OCI-LY7 (cell line): Measurements from ENCODE around the gene NFYC. TPM values are rescaled to one million over a fixed set of nuclear protein-coding genes. Genes with fewer than 3 reads are reported as not detected.

Experiments used
- BruUV-seq: library from RNA; stranded (reverse); fragments of 400-500 nt; replicated peaks from 2 replicates; lab custom pipeline; 2021; lab: Mats Ljungman, UMichigan
- CTCF ChIA-PET: fragments of 300-600 bp; sonication (Branson Sonifier 250); formaldehyde crosslinking; loops from one replicate; lab custom pipeline; 2022; ENCODE audit warnings: antibody characterized with exemption; ENCODE audit not compliant: unreplicated experiment; lab: Charles Lee
- POLR2A ChIA-PET: fragments of 300-600 bp; sonication (Branson Sonifier 250); formaldehyde crosslinking; loops from one replicate; lab custom pipeline; 2022; ENCODE audit warnings: antibody characterized with exemption; lab: Charles Lee
- DNase-seq: peaks from one replicate; pipeline ENCODE4 v3.0.0-alpha.2; 2015; ENCODE audit warnings: low spot score
- H2AFZ ChIP-seq: fragments of 200-600 bp; sonication (generic), shearing (Covaris generic); 2 replicates; pipeline ENCODE4 v1.6.1; 2014; ENCODE audit warnings: mild to moderate bottlenecking, antibody characterized with exemption, low read length, moderate library complexity
- H3K27ac ChIP-seq: fragments of 200-600 bp; sonication (generic); 2 replicates; pipeline ENCODE4 v1.5.1; 2014; ENCODE audit warnings: mixed run types, low read depth, mild to moderate bottlenecking, moderate library complexity, low read length, inconsistent platforms; ENCODE audit not compliant: poor library complexity, severe bottlenecking
- H3K36me3 ChIP-seq: fragments of 200-600 bp; sonication (generic); 2 replicates; pipeline ENCODE4 v1.6.1; 2014; ENCODE audit warnings: mild to moderate bottlenecking, antibody characterized with exemption, low read length, moderate library complexity, mixed read lengths; ENCODE audit not compliant: insufficient read depth
- H3K4me1 ChIP-seq: fragments of 200-600 bp; sonication (generic); 2 replicates; pipeline ENCODE4 v1.5.1; 2014; ENCODE audit warnings: mild to moderate bottlenecking, low read length; ENCODE audit not compliant: insufficient read depth, poor library complexity, severe bottlenecking
- H3K4me2 ChIP-seq: fragments of 200-600 bp; sonication (generic); 2 replicates; pipeline ENCODE4 v1.6.1; 2014; ENCODE audit warnings: mild to moderate bottlenecking, low read length
- H3K4me3 ChIP-seq: fragments of 200-600 bp; sonication (generic); 2 replicates; pipeline ENCODE4 v1.5.1; 2014; ENCODE audit warnings: mild to moderate bottlenecking, low read depth, low read length; ENCODE audit not compliant: poor library complexity, severe bottlenecking
- H3K79me2 ChIP-seq: fragments of 200-600 bp; sonication (generic); 2 replicates; pipeline ENCODE4 v1.6.1; 2016; ENCODE audit warnings: low read depth, mild to moderate bottlenecking, low read length, moderate library complexity, mixed read lengths; ENCODE audit not compliant: insufficient read depth
- H3K9me2 ChIP-seq: fragments of 200-600 bp; sonication (generic); 2 replicates; pipeline ENCODE4 v1.6.1; 2016; ENCODE audit warnings: mild to moderate bottlenecking, low read length, mixed read lengths; ENCODE audit not compliant: insufficient read depth
- H3K9me3 ChIP-seq: fragments of 200-600 bp; sonication (generic); 2 replicates; pipeline ENCODE4 v1.6.1; 2014; ENCODE audit warnings: mild to moderate bottlenecking, mixed run types, low read length, mixed read lengths
- H4K20me1 ChIP-seq: fragments of 200-600 bp; sonication (generic); 2 replicates; pipeline ENCODE4 v1.6.1; 2014; ENCODE audit warnings: mild to moderate bottlenecking, antibody characterized with exemption, low read length, moderate library complexity, mixed read lengths; ENCODE audit not compliant: insufficient read depth
- CTCF ChIP-seq: fragments of 200-600 bp; sonication (generic); conservative IDR thresholded peaks from 2 replicates; pipeline ENCODE4 v1.5.1; 2014; ENCODE audit warnings: mild to moderate bottlenecking, antibody characterized with exemption, low read length, moderate library complexity, mixed read lengths
- EZH2phosphoT487 ChIP-seq: fragments of 200-600 bp; sonication (generic); IDR thresholded peaks from 2 replicates; pipeline ENCODE4 v1.6.1; 2018; ENCODE audit warnings: low read depth, borderline replicate concordance, mild to moderate bottlenecking, mixed run types, antibody characterized with exemption, low read length, moderate library complexity, mixed read lengths
- intact Hi-C: fragments of 100-400 bp; cut with micrococcal nuclease; formaldehyde crosslinking; loops from one replicate; pipeline ENCODE4 v1.10.0; 2022; ENCODE audit not compliant: unreplicated experiment
- total RNA-seq, 2 experiments: library from RNA; depleted of rRNA in 1 of 2; stranded (reverse); fragments of >200 nt in 1 of 2; shearing (Covaris generic) in 1 of 2; gene quantifications; 2 replicates each; pipeline ENCODE4 v1.2.3, GENCODE V29; 2014 to 2022

Gene NFYC
- total RNA-seq, 2 experiments from 2014 or later = 39.1 to 71.0 TPM

GRCh38 chr1:40646315-40646714 lies 45.2 kb upstream of the NFYC start:
- POLR2A ChIA-PET = no interaction called here
- intact Hi-C loops = no loop called here

DNA sequence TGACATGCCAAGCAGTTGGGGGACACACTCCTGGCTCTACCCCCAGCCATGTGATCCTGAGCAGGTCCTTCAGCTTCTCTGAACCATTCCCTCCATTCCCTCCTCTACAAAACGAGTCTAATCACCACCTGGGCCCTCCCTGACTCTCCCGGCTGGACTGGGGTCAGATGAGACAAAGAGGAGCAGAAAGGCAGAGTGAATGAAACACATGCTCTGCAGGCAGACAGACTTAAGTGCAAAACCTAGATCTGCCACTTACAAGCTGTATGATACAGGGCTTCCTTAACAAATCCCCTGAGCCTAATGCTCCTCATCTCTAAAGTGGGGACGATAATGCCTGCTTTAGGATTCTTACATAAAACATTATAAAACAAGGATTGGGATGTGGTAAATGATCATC lies 43.3 kb upstream of the NFYC start:
- CTCF ChIA-PET = no interaction called here
- Histone ChIP-seq H3K79me2 (no peaks in the 10 kb centered on the region), H3K9me3 (no peaks in the 10 kb centered on the region), H3K4me3 (no peak overlapping the region), H3K27ac (no peak overlapping the region), H3K4me2 (no peak overlapping the region), H3K9me2 (no peaks in the 10 kb centered on the region), H4K20me1 (peaks cover 4% of the 10 kb centered on the region; the same call in 1 of the 2 replicates), H2AFZ (no peak overlapping the region), H3K4me1 (no peaks in the 10 kb centered on the region), H3K36me3 (peaks cover 12% of the 10 kb centered on the region)
- DNase-seq = no peak
- no TSS peak for BruUV-seq
- POLR2A ChIA-PET = no interaction called here
- no peak for TF ChIP-seq EZH2phosphoT487
- no peak for TF ChIP-seq CTCF
- intact Hi-C loops = no loop called here

More at GRCh38 chr1:40646315-40646714, 45.2 kb upstream of the NFYC start:
- no peak for TF ChIP-seq EZH2phosphoT487
- no peak for TF ChIP-seq CTCF
- Histone ChIP-seq H3K4me3 (no peak overlapping the region), H3K36me3 (peaks cover 22% of the 10 kb centered on the region), H3K9me3 (no peaks in the 10 kb centered on the region), H3K4me1 (no peaks in the 10 kb centered on the region), H3K79me2 (no peaks in the 10 kb centered on the region), H4K20me1 (no peaks in the 10 kb centered on the region), H3K9me2 (no peaks in the 10 kb centered on the region), H2AFZ (no peak overlapping the region), H3K27ac (no peak overlapping the region), H3K4me2 (no peak overlapping the region)
- no TSS peak for BruUV-seq
- CTCF ChIA-PET = no interaction called here
- no peak for DNase-seq

DNA sequence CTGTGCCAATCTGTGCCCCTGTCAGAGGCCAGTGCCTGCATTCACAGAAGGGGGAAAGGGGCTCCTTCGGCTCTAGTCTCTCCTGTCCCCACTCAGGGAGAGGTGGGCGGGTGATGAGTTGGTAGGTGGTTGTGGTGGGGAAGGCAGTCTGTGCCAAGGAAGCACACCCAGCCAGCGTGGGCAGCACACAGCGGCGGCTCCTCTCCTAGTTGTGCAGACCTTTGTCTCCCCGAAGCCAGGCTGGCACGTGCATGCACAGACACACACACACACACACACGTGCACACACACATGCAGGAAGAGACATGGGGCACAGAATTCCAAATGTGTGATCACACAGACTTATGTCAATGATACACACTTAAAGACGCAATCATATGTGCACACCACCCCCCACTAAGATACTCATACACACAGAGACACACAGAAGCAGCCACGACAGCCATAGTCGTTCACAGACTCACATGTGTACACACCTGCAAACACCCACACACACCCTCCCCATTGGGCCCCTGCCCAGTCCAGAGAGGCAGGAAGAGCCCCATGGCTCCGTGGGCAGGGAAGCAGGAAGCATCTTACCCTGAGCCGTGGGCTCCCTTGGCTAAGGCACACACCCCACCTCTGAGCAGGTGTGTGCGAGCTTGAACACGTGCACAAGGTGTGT lies 42.4 kb upstream of the NFYC start:
- BruUV-seq = no TSS peak
- no peak overlapping the region for H3K27ac ChIP-seq
- H4K20me1 ChIP-seq = peaks cover 4% of the 10 kb centered on the region; the same call in 1 of the 2 replicates
- TF ChIP-seq CTCF (no peak), EZH2phosphoT487 (no peak)
- intact Hi-C loops = no loop called here
- CTCF ChIA-PET = no interaction called here
- POLR2A ChIA-PET = interaction anchor here (1.0 kb wide), 1 partner anchor 308 kb away, joined by 4 read pairs; no protein-coding TSS in a partner anchor
- no peaks in the 10 kb centered on the region for H3K4me1 ChIP-seq
- H3K4me2 ChIP-seq = no peak overlapping the region
- peaks cover 12% of the 10 kb centered on the region for H3K36me3 ChIP-seq
- no peak overlapping the region for H3K4me3 ChIP-seq
- no peaks in the 10 kb centered on the region for H3K9me3 ChIP-seq
- H2AFZ ChIP-seq = no peak overlapping the region
- no peaks in the 10 kb centered on the region for H3K9me2 ChIP-seq
- DNase-seq = no peak
- H3K79me2 ChIP-seq = no peaks in the 10 kb centered on the region
